Activated naive CD4-positive, alpha-beta T cell treated with anti-CD3 and anti-CD28 coated beads for 36 hours (primary cell): Measurements from ENCODE around the gene FAM131C. TPM values are rescaled to one million over a fixed set of nuclear protein-coding genes. Genes with fewer than 3 reads are reported as not detected.

ENCODE experiments used
- CTCF ChIA-PET: fragments of 350-600 bp; sonication (Branson Sonifier 250); formaldehyde crosslinking; loops from one replicate; lab custom pipeline; 2021; ENCODE audit warnings: antibody characterized with exemption; lab: Charles Lee
- DNase-seq: peaks from one replicate; pipeline ENCODE4 v3.0.0-alpha.2; 2020
- H3K27ac Mint-ChIP-seq: one replicate; pipeline ENCODE4 v1.8.0; 2021; ENCODE audit warnings: mild to moderate bottlenecking, mixed read lengths
- H3K27me3 Mint-ChIP-seq: one replicate; pipeline ENCODE4 v1.8.0; 2021; ENCODE audit warnings: low read depth, mixed read lengths
- H3K36me3 Mint-ChIP-seq: one replicate; pipeline ENCODE4 v1.8.0; 2021; ENCODE audit warnings: low read depth, mixed read lengths
- H3K4me1 Mint-ChIP-seq: one replicate; pipeline ENCODE4 v1.8.0; 2021; ENCODE audit warnings: low read depth, mixed read lengths
- H3K4me3 Mint-ChIP-seq: one replicate; pipeline ENCODE4 v1.8.0; 2021; ENCODE audit warnings: mild to moderate bottlenecking, moderate library complexity, mixed read lengths
- H3K9me3 Mint-ChIP-seq: one replicate; pipeline ENCODE4 v1.8.0; 2021; ENCODE audit warnings: mixed read lengths
- intact Hi-C: fragments of 100-400 bp; cut with micrococcal nuclease; formaldehyde crosslinking; loops from one replicate; pipeline ENCODE4 v1.15.1; 2023
- total RNA-seq, 2 experiments: library from RNA; stranded (reverse); gene quantifications; one replicate each; pipeline ENCODE4 v1.2.3, GENCODE V29; 2021

FAM131C gene
- not detected for total RNA-seq

GRCh38 chr1:16073490-16074119, at the start of gene FAM131C:
TSS of gene FAM131C (minus strand) at chr1:16073651. CDS start at chr1:16073442, 209 bp downstream.
- CTCF ChIA-PET, result interaction anchor here (0.6 to 2.6 kb wide), 13 partner anchors 9 to 842 kb away, joined by 3 to 13 read pairs (median 4); partner anchors contain the start of gene FBXO42
- Mint-ChIP-seq H3K9me3 (no peaks in the 10 kb centered on the region), H3K27ac (no peak within 1 kb of the TSS), H3K4me1 (peaks cover 7% of the 10 kb centered on the region), H3K27me3 (peaks cover 14% of the 10 kb centered on the region), H3K36me3 (no peaks in the 10 kb centered on the region), H3K4me3 (peak within 1 kb of the TSS; percentile 48)
- intact Hi-C loops, result no loop called here
- peak; percentile 36 for DNase-seq

GRCh38 chr1:16122916-16123315, 49.5 kb upstream of the FAM131C start:
- H3K9me3 Mint-ChIP-seq, result no peaks in the 10 kb centered on the region
- peak; percentile 63 for DNase-seq
- intact Hi-C loops, result no loop called here

GRCh38 chr1:16122350-16122881, 49.0 kb upstream of the FAM131C start:
- H3K36me3 Mint-ChIP-seq, result no peaks in the 10 kb centered on the region
- intact Hi-C loops, result no loop called here
- H3K9me3 Mint-ChIP-seq, result no peaks in the 10 kb centered on the region
- H3K4me1 Mint-ChIP-seq, result peaks cover 8% of the 10 kb centered on the region
- no peaks in the 10 kb centered on the region for H3K27me3 Mint-ChIP-seq
- H3K4me3 Mint-ChIP-seq, result no peak overlapping the region
- no peak overlapping the region for H3K27ac Mint-ChIP-seq
- DNase-seq, result no peak
- CTCF ChIA-PET, result interaction anchor here (0.8 to 1.6 kb wide), 3 partner anchors 31 to 44 kb away, joined by 3 to 4 read pairs (median 3); no protein-coding TSS in a partner anchor

More at GRCh38 chr1:16122916-16123315, 49.5 kb upstream of the FAM131C start:
- no peak overlapping the region for H3K4me3 Mint-ChIP-seq
- no peaks in the 10 kb centered on the region for H3K27me3 Mint-ChIP-seq
- peaks cover 8% of the 10 kb centered on the region for H3K4me1 Mint-ChIP-seq
- H3K36me3 Mint-ChIP-seq, result no peaks in the 10 kb centered on the region
- CTCF ChIA-PET, result interaction anchor here (1.6 kb wide), 1 partner anchor 44 kb away, joined by 4 read pairs; no protein-coding TSS in a partner anchor
- no peak overlapping the region for H3K27ac Mint-ChIP-seq

- no peak overlapping the region for H3K4me3 Mint-ChIP-seq
These were observed 47.5 kb upstream of the FAM131C start for GRCh38 chr1:16120940-16121410.

GRCh38 chr1:16120407-16120806, 47.0 kb upstream of the FAM131C start:
- CTCF ChIA-PET, result interaction anchor here (1.0 to 1.3 kb wide), 3 partner anchors 38 to 104 kb away, joined by 3 to 4 read pairs (median 4); no protein-coding TSS in a partner anchor
- intact Hi-C loops, result no loop called here
- H3K9me3 Mint-ChIP-seq, result no peaks in the 10 kb centered on the region
- no peak overlapping the region for H3K4me3 Mint-ChIP-seq
- no peaks in the 10 kb centered on the region for H3K36me3 Mint-ChIP-seq
- DNase-seq, result no peak
- H3K27me3 Mint-ChIP-seq, result no peaks in the 10 kb centered on the region
- peaks cover 8% of the 10 kb centered on the region for H3K4me1 Mint-ChIP-seq
- H3K27ac Mint-ChIP-seq, result no peak overlapping the region

More at GRCh38 chr1:16120940-16121410, 47.5 kb upstream of the FAM131C start:
- H3K9me3 Mint-ChIP-seq, result no peaks in the 10 kb centered on the region
- H3K27ac Mint-ChIP-seq, result no peak overlapping the region
- H3K36me3 Mint-ChIP-seq, result no peaks in the 10 kb centered on the region
- peaks cover 8% of the 10 kb centered on the region for H3K4me1 Mint-ChIP-seq
- DNase-seq, result no peak
- no peaks in the 10 kb centered on the region for H3K27me3 Mint-ChIP-seq
- CTCF ChIA-PET, result interaction anchor here (0.6 kb wide), 1 partner anchor 19 kb away, joined by 4 read pairs; no protein-coding TSS in a partner anchor
- intact Hi-C loops, result no loop called here

GRCh38 chr1:16119926-16120325, 46.5 kb upstream of the FAM131C start:
- no peak for DNase-seq
- no peak overlapping the region for H3K27ac Mint-ChIP-seq
- H3K4me1 Mint-ChIP-seq, result peaks cover 8% of the 10 kb centered on the region
- no peaks in the 10 kb centered on the region for H3K36me3 Mint-ChIP-seq
- no peaks in the 10 kb centered on the region for H3K27me3 Mint-ChIP-seq
- CTCF ChIA-PET, result interaction anchor here (1.0 to 1.3 kb wide), 4 partner anchors 38 to 105 kb away, joined by 3 to 4 read pairs (median 4); no protein-coding TSS in a partner anchor
- intact Hi-C loops, result no loop called here
- no peaks in the 10 kb centered on the region for H3K9me3 Mint-ChIP-seq
- H3K4me3 Mint-ChIP-seq, result no peak overlapping the region

- DNase-seq, result no peak
- CTCF ChIA-PET, result interaction anchor here (1.0 to 1.3 kb wide), 4 partner anchors 37 to 105 kb away, joined by 3 to 4 read pairs (median 4); no protein-coding TSS in a partner anchor
- intact Hi-C loops, result no loop called here
- no peaks in the 10 kb centered on the region for H3K36me3 Mint-ChIP-seq
- no peak overlapping the region for H3K4me3 Mint-ChIP-seq
- no peaks in the 10 kb centered on the region for H3K9me3 Mint-ChIP-seq
- no peaks in the 10 kb centered on the region for H3K27me3 Mint-ChIP-seq
- H3K4me1 Mint-ChIP-seq, result peaks cover 8% of the 10 kb centered on the region
- H3K27ac Mint-ChIP-seq, result no peak overlapping the region
These were observed 46.1 kb upstream of the FAM131C start for GRCh38 chr1:16119504-16119903.

- no peak overlapping the region for H3K4me3 Mint-ChIP-seq
- H3K27me3 Mint-ChIP-seq, result no peaks in the 10 kb centered on the region
- CTCF ChIA-PET, result no interaction called here
- no peaks in the 10 kb centered on the region for H3K9me3 Mint-ChIP-seq
- intact Hi-C loops, result no loop called here
- H3K36me3 Mint-ChIP-seq, result no peaks in the 10 kb centered on the region
- no peak for DNase-seq
- peaks cover 8% of the 10 kb centered on the region for H3K4me1 Mint-ChIP-seq
- H3K27ac Mint-ChIP-seq, result no peak overlapping the region
These were observed 45.3 kb upstream of the FAM131C start for GRCh38 chr1:16118706-16119105.

- Mint-ChIP-seq H3K9me3 (no peaks in the 10 kb centered on the region), H3K4me3 (no peak overlapping the region), H3K27me3 (no peaks in the 10 kb centered on the region), H3K36me3 (no peaks in the 10 kb centered on the region), H3K4me1 (peaks cover 4% of the 10 kb centered on the region), H3K27ac (no peak overlapping the region)
- intact Hi-C loops, result no loop called here
- CTCF ChIA-PET, result interaction anchor here (0.7 to 1.5 kb wide), 3 partner anchors 9 to 344 kb away, joined by 3 to 7 read pairs (median 3); no protein-coding TSS in a partner anchor
- DNase-seq, result no peak
These were observed 44.5 kb upstream of the FAM131C start for GRCh38 chr1:16117936-16118335.

- no peaks in the 10 kb centered on the region for H3K9me3 Mint-ChIP-seq
- no peak overlapping the region for H3K4me3 Mint-ChIP-seq
- DNase-seq, result no peak
- H3K27me3 Mint-ChIP-seq, result no peaks in the 10 kb centered on the region
- no peaks in the 10 kb centered on the region for H3K4me1 Mint-ChIP-seq
- CTCF ChIA-PET, result interaction anchor here (0.7 to 1.5 kb wide), 3 partner anchors 9 to 343 kb away, joined by 3 to 7 read pairs (median 3); no protein-coding TSS in a partner anchor
- no peaks in the 10 kb centered on the region for H3K36me3 Mint-ChIP-seq
- intact Hi-C loops, result no loop called here
- no peak overlapping the region for H3K27ac Mint-ChIP-seq
These were observed 43.9 kb upstream of the FAM131C start for GRCh38 chr1:16117369-16117768.

GRCh38 chr1:16116625-16117024, 43.2 kb upstream of the FAM131C start:
- Mint-ChIP-seq H3K9me3 (no peaks in the 10 kb centered on the region), H3K4me1 (no peaks in the 10 kb centered on the region), H3K27me3 (peaks cover 3% of the 10 kb centered on the region), H3K4me3 (no peak overlapping the region), H3K36me3 (no peaks in the 10 kb centered on the region), H3K27ac (no peak overlapping the region)
- intact Hi-C loops, result no loop called here
- DNase-seq, result no peak
- CTCF ChIA-PET, result interaction anchor here (0.6 kb wide), 1 partner anchor 314 kb away, joined by 3 read pairs; no protein-coding TSS in a partner anchor

- H3K9me3 Mint-ChIP-seq, result no peaks in the 10 kb centered on the region
- H3K4me1 Mint-ChIP-seq, result no peaks in the 10 kb centered on the region
- CTCF ChIA-PET, result interaction anchor here (0.6 kb wide), 1 partner anchor 313 kb away, joined by 3 read pairs; no protein-coding TSS in a partner anchor
These were observed 42.6 kb upstream of the FAM131C start for GRCh38 chr1:16116002-16116401.

More at GRCh38 chr1:16116002-16116401, 42.6 kb upstream of the FAM131C start:
- Mint-ChIP-seq H3K4me3 (no peak overlapping the region), H3K27ac (no peak overlapping the region), H3K36me3 (no peaks in the 10 kb centered on the region), H3K27me3 (peaks cover 4% of the 10 kb centered on the region)
- intact Hi-C loops, result no loop called here
- no peak for DNase-seq
